Vagina (tissue), 2 donors: Measurements from ENCODE around the gene PTPRE. TPM values are rescaled to one million over a fixed set of nuclear protein-coding genes. Genes with fewer than 3 reads are reported as not detected.

Source experiments
- DNase-seq, 2 donors: peaks; one replicate each; pipeline ENCODE4 v3.0.0-alpha.2; 2017; ENCODE audit errors: extremely low spot score in 2 of 2
- H3K27ac ChIP-seq: fragments of 200-600 bp; sonication (generic); one replicate; pipeline ENCODE4 v1.5.1; 2019
- H3K27me3 ChIP-seq: fragments of 200-600 bp; sonication (generic); one replicate; pipeline ENCODE4 v1.5.1; 2019
- H3K36me3 ChIP-seq, 2 donors: fragments of 200-600 bp; sonication (generic); one replicate each; pipeline ENCODE4 v1.5.1; 2017 to 2019
- H3K4me1 ChIP-seq: fragments of 200-600 bp; sonication (generic); one replicate; pipeline ENCODE4 v1.5.1; 2019
- H3K4me3 ChIP-seq, 2 donors: fragments of 200-600 bp; sonication (generic); 1 replicate in 1 of 2; 2 replicates in 1 of 2; pipeline ENCODE4 v1.5.1; 2016 to 2019
- H3K9me3 ChIP-seq: fragments of 200-600 bp; sonication (generic); one replicate; pipeline ENCODE4 v1.5.1; 2019
- POLR2A ChIP-seq, 2 donors: fragments of 450-650 bp; IDR thresholded peaks; one replicate each; pipeline ENCODE4 v1.6.1; 2017; ENCODE audit warnings: antibody characterized with exemption in 2 of 2, mild to moderate bottlenecking in 2 of 2, moderate library complexity in 2 of 2
- POLR2AphosphoS5 ChIP-seq, 2 donors: sonication (generic); formaldehyde crosslinking; IDR thresholded peaks; one replicate each; pipeline ENCODE4 v1.9.0; 2017; ENCODE audit warnings: antibody characterized with exemption in 2 of 2, mild to moderate bottlenecking in 2 of 2, low read depth in 1 of 2; ENCODE audit not compliant: insufficient read depth in 1 of 2
- intact Hi-C: fragments of 100-400 bp; cut with DNase I; formaldehyde crosslinking; loops from one replicate; pipeline ENCODE4 v1.15.1; 2023
- total RNA-seq: library from RNA; depleted of rRNA; stranded (reverse); fragments of >200 nt; gene quantifications from one replicate; pipeline ENCODE4 v1.2.3, GENCODE V29; 2016
- TF ChIP-seq, protein P1 (sequence below), 3 experiments: fragments of 450-650 bp in 2 of 3; fragments of 200-600 bp in 1 of 3; sonication (generic) in 1 of 3; IDR thresholded peaks; one replicate each; pipeline ENCODE4 v1.5.1; 2017 to 2019; ENCODE audit warnings: antibody characterized with exemption in 3 of 3, mild to moderate bottlenecking in 2 of 3, moderate library complexity in 2 of 3

The PTPRE gene
- total RNA-seq, 1 donor from 2014 or later: 77.6 TPM

DNA sequence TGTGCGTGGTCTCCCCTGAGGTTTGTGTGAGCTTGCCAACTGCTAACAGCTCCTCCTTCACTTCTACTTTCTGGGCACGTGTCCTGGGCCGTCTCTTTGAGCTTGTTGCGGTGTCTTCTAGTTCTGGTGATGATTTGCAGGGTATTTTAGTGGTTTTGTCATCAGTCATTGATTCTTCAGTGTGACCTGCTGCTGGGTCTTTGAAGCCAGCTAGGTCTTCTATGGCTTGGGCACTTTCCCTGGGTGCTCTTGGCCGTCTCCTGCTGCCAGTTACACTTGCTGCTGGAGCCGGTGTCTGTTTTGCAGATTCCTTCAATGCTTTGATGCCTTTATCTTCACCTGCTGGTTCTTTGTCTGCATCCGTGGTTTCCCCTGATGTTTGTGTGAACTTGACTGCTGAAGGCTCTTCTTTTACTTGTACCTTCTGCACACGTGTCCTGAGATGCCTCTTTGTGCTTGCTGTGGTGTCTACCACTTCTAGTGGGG lies 196.4 kb downstream of the PTPRE start:
- no peaks in the 10 kb centered on the region for H3K36me3 ChIP-seq
- H3K27me3 ChIP-seq: no peaks in the 10 kb centered on the region
- H3K4me1 ChIP-seq: no peaks in the 10 kb centered on the region
- intact Hi-C loops: no loop called here
- DNase-seq: no peak
- H3K9me3 ChIP-seq: no peaks in the 10 kb centered on the region
- no peak overlapping the region for H3K27ac ChIP-seq
- H3K4me3 ChIP-seq: no peak overlapping the region
- TF ChIP-seq POLR2A (IDR thresholded peaks at IDR 0.05): no peak
- no peak for TF ChIP-seq POLR2AphosphoS5 (IDR thresholded peaks at IDR 0.05; ENCODE audit: insufficient read depth in 1 of 2, low read depth in 1 of 2)
- TF ChIP-seq, protein P1, sequence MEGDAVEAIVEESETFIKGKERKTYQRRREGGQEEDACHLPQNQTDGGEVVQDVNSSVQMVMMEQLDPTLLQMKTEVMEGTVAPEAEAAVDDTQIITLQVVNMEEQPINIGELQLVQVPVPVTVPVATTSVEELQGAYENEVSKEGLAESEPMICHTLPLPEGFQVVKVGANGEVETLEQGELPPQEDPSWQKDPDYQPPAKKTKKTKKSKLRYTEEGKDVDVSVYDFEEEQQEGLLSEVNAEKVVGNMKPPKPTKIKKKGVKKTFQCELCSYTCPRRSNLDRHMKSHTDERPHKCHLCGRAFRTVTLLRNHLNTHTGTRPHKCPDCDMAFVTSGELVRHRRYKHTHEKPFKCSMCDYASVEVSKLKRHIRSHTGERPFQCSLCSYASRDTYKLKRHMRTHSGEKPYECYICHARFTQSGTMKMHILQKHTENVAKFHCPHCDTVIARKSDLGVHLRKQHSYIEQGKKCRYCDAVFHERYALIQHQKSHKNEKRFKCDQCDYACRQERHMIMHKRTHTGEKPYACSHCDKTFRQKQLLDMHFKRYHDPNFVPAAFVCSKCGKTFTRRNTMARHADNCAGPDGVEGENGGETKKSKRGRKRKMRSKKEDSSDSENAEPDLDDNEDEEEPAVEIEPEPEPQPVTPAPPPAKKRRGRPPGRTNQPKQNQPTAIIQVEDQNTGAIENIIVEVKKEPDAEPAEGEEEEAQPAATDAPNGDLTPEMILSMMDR (IDR thresholded peaks at IDR 0.05): no peak

DNA sequence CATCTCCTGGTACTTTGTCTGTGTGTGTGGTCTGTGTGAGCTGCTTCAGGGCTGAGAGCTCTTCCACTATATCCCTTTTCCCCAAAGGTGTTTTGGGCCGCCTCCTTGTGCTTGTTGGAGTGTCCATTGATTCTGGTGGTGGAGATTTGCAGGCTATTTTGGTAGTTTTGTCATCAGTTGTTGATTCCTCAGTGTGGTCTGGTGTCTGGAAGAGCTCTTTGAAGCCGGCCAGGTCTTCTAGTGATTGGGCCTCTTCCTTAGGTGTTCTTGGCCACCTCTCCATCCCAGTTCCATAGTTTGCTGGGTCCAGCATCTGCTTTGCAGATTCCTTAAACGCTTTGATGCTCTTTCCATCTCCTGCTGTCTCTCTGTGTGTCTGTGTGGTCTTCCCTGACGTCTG lies 198.5 kb downstream of the PTPRE start:
- Histone ChIP-seq H3K4me1 (no peaks in the 10 kb centered on the region), H3K27me3 (no peaks in the 10 kb centered on the region), H3K27ac (no peak overlapping the region), H3K4me3 (no peak overlapping the region), H3K36me3 (no peaks in the 10 kb centered on the region), H3K9me3 (no peaks in the 10 kb centered on the region)
- no peak for TF ChIP-seq POLR2A (IDR thresholded peaks at IDR 0.05)
- TF ChIP-seq POLR2AphosphoS5 (IDR thresholded peaks at IDR 0.05; ENCODE audit: insufficient read depth in 1 of 2, low read depth in 1 of 2): no peak
- TF ChIP-seq, protein P1 (IDR thresholded peaks at IDR 0.05): no peak
- DNase-seq: no peak
- intact Hi-C loops: no loop called here

DNA sequence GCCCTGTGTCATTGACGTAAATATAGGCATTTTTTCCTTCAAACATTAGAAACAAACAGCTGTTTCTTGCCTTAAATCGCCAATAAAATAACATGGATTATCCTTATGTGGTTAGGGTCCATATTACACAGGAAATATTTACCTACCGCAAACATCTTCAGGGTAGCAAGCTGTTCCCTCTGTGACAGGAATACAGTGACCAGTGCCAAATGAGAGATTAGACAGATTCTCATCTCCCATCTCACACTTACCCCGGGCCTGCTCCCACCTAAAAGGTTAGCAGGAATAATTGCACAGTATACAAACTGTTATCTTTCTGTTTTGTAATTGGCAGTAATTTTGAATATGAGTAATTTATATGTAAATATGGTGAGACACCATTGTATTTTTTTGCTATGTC lies 202.8 kb downstream of the PTPRE start:
- H3K36me3 ChIP-seq: no peaks in the 10 kb centered on the region
- no peak overlapping the region for H3K4me3 ChIP-seq
- H3K4me1 ChIP-seq: no peaks in the 10 kb centered on the region
- no peak overlapping the region for H3K27ac ChIP-seq
- TF ChIP-seq POLR2AphosphoS5 (IDR thresholded peaks at IDR 0.05; ENCODE audit: insufficient read depth in 1 of 2, low read depth in 1 of 2): no peak
- no peak for TF ChIP-seq POLR2A (IDR thresholded peaks at IDR 0.05)
- TF ChIP-seq, protein P1 (IDR thresholded peaks at IDR 0.05): no peak
- no peaks in the 10 kb centered on the region for H3K9me3 ChIP-seq
- DNase-seq: no peak
- no peaks in the 10 kb centered on the region for H3K27me3 ChIP-seq
- intact Hi-C loops: no loop called here

DNA sequence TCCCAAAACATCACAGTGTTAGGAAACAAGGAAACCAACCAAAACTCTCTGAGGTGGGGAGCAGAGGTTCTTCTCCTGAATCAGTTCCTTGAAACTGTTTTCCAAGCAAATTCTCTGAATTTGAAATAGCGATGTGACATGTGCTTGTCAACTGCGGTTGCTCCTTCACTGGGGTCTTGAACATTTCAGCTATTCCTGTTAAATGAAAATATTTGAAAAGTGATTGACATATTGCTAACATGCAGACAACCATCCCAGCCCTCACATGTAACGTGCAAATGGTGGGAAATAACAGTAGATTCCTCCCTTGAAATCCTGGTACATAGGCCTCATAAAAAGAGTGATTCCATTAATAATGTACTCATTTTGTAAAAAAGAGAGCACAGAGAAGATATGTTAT lies 203.4 kb downstream of the PTPRE start:
- TF ChIP-seq, protein P1 (IDR thresholded peaks at IDR 0.05): no peak
- TF ChIP-seq POLR2AphosphoS5 (IDR thresholded peaks at IDR 0.05; ENCODE audit: insufficient read depth in 1 of 2, low read depth in 1 of 2) (no peak), POLR2A (IDR thresholded peaks at IDR 0.05) (no peak)
- Histone ChIP-seq H3K27me3 (no peaks in the 10 kb centered on the region), H3K4me1 (no peaks in the 10 kb centered on the region), H3K27ac (no peak overlapping the region), H3K4me3 (no peak overlapping the region), H3K9me3 (no peaks in the 10 kb centered on the region), H3K36me3 (no peaks in the 10 kb centered on the region)
- intact Hi-C loops: no loop called here
- DNase-seq: no peak

DNA sequence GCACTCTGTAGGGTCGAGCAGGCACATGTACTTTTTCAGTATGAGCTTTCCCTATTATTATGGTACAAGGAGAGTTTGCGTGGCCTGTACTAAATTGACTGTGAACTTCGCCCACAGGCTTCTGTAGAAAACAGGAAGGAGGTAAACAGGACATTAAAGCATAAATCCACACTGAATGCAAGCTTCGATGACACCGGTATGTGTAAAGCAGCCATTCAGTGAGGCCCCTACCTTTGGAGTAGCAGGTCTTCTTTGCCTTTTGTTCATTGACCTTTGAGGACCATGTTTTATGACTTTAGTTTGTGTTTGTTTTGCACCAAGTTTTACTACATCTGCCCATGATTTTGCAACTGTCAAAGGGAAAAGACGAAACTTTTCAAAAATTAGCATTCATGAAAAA lies 204.8 kb downstream of the PTPRE start:
- no peak for TF ChIP-seq POLR2AphosphoS5 (IDR thresholded peaks at IDR 0.05; ENCODE audit: insufficient read depth in 1 of 2, low read depth in 1 of 2)
- TF ChIP-seq, protein P1 (IDR thresholded peaks at IDR 0.05): no peak
- TF ChIP-seq POLR2A (IDR thresholded peaks at IDR 0.05): no peak
- Histone ChIP-seq H3K27ac (no peak overlapping the region), H3K9me3 (no peaks in the 10 kb centered on the region), H3K4me1 (no peaks in the 10 kb centered on the region), H3K36me3 (no peaks in the 10 kb centered on the region), H3K4me3 (no peak overlapping the region), H3K27me3 (no peaks in the 10 kb centered on the region)
- no peak for DNase-seq
- intact Hi-C loops: no loop called here
